ENCODE data around the gene TXNRD2.
"Not testable (repeated sequence)": the region's sequence is repeated elsewhere in the genome, so short reads cannot be mapped to it uniquely, and the experiment has no call there.

TXNRD2 gene

GRCh38 chr22:19943082-19944026 is 1.7 kb upstream of the TXNRD2 start:
- DNase-seq: no peak

- DNase-seq: peak in 1 of 3 experiments; percentile 42
Observed at GRCh38 chr22:19942157-19943081, 801 bp upstream of the TXNRD2 start.

GRCh38 chr22:19940536-19941364 is 868 bp downstream of the TXNRD2 start:
- no peak for DNase-seq

- no peak for DNase-seq
Observed at GRCh38 chr22:19937616-19938473, 3.8 kb downstream of the TXNRD2 start.

- no peak for DNase-seq
Observed at GRCh38 chr22:19936513-19936912, 5.1 kb downstream of the TXNRD2 start.

- DNase-seq: not testable (repeated sequence)
Observed at GRCh38 chr22:19935123-19935718, 6.4 kb downstream of the TXNRD2 start.

- peak; percentile 34 to 68 (median 55) for DNase-seq
Observed at GRCh38 chr22:19933341-19934241, 8.0 kb downstream of the TXNRD2 start.

- peak; percentile 40 to 68 (median 55) for DNase-seq
Observed at GRCh38 chr22:19932367-19933206, 9.0 kb downstream of the TXNRD2 start.

- DNase-seq: no peak
Observed at GRCh38 chr22:19931514-19931913, 10.1 kb downstream of the TXNRD2 start.

GRCh38 chr22:19930551-19931486 is 10.8 kb downstream of the TXNRD2 start:
- no peak for DNase-seq

- no peak for DNase-seq
Observed at GRCh38 chr22:19929586-19930550, 11.8 kb downstream of the TXNRD2 start.

- DNase-seq: no peak
Observed at GRCh38 chr22:19928207-19928606, 13.4 kb downstream of the TXNRD2 start.

GRCh38 chr22:19927696-19928095 is 13.9 kb downstream of the TXNRD2 start:
- no peak for DNase-seq

GRCh38 chr22:19926028-19926427 is 15.6 kb downstream of the TXNRD2 start:
- DNase-seq: not testable (repeated sequence)

GRCh38 chr22:19923914-19924513 is 17.6 kb downstream of the TXNRD2 start:
- no peak for DNase-seq

- no peak for DNase-seq
Observed at GRCh38 chr22:19921544-19922081, 20.0 kb downstream of the TXNRD2 start.
